Breast epithelium (tissue), 3 donors: Measurements from ENCODE around the gene MR1.

ENCODE experiments used
- CTCF ChIP-seq, 3 donors: fragments of 450-650 bp; IDR thresholded peaks; one replicate each; pipeline ENCODE4 v1.5.1; 2016 to 2017; ENCODE audit warnings: antibody characterized with exemption in 3 of 3, mild to moderate bottlenecking in 3 of 3, moderate library complexity in 3 of 3
- POLR2AphosphoS5 ChIP-seq, 3 donors: sonication (generic); formaldehyde crosslinking; IDR thresholded peaks; one replicate each; pipeline ENCODE4 v1.6.1; 2017; ENCODE audit warnings: antibody characterized with exemption in 3 of 3

GRCh38 chr1:181103399-181103798, 69.6 kb downstream of the MR1 start:
- no peak for TF ChIP-seq POLR2AphosphoS5 (IDR thresholded peaks at IDR 0.05)
- TF ChIP-seq CTCF (IDR thresholded peaks at IDR 0.05): no peak
